ENCODE results near the gene DNER. TPM values are rescaled to one million over a fixed set of nuclear protein-coding genes. Genes with fewer than 3 reads are reported as not detected.

The DNER gene
- total and polyA plus RNA-seq, 2 experiments from 2014 or later: 0.39 to 0.65 TPM

DNA sequence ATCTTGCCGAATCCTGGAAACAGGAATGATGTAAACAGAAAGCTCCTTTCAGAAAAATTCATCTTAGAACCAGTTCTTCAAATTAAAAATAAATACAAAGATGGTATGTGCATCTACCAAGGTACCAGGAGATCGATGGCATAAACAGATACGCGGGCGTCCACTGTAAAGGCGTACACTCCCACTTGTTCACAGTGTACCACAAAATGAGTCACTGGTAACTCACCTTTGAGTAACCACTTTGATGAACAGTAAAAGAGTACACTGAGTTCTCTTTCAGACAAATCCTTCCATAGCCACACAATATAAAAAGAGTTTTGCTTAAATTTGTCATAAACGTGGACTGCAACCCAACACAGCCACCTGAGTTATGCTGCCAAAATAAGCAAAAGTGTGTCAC, 128.3 kb downstream of the DNER start:
- Histone ChIP-seq H3K9me2 (ENCODE audit: insufficient read depth) (no peaks in the 10 kb centered on the region), H3K4me2 (ENCODE audit: unreplicated experiment) (no peak overlapping the region), H3K4me1 (ENCODE audit: insufficient read depth) (peaks cover 6% of the 10 kb centered on the region; the same call in 1 of the 2 replicates), H3K9ac (no peak overlapping the region), H2AFZ (no peak overlapping the region), H3K27ac (no peak overlapping the region), H3K36me3 (ENCODE audit: low read depth) (no peaks in the 10 kb centered on the region), H3F3A (ENCODE audit: insufficient read depth) (no peaks in the 10 kb centered on the region), H3K9me3 (ENCODE audit: low read depth) (no peaks in the 10 kb centered on the region), H3K27me3 (replicated peaks; ENCODE audit: insufficient read depth) (no peaks in the 10 kb centered on the region; the same call in 1 of the 2 replicates), H3K79me2 (ENCODE audit: insufficient read depth) (no peaks in the 10 kb centered on the region), H4K20me1 (ENCODE audit: insufficient read depth) (no peaks in the 10 kb centered on the region), H3K4me3 (no peak overlapping the region)
- DNase-seq: no peak
- WGBS, 2 experiments (ENCODE audit: low coverage in 1 of 2, low lambda C conversion rate in 2 of 2, missing lambda C conversion rate in 2 of 2): 83 to 84% methylated on average over 7 of the region's 7 CpGs
- in situ Hi-C loops (cut with MboI): loop anchor here (10.0 to 25.0 kb wide), 3 partner anchors 161 to 899 kb away; no protein-coding TSS in a partner anchor
- TF ChIP-seq EZH2 (IDR thresholded peaks at IDR 0.05; ENCODE audit: insufficient read depth, poor library complexity, severe bottlenecking) (no peak), EZH2phosphoT487 (IDR thresholded peaks at IDR 0.05; ENCODE audit: insufficient read depth, low read depth) (no peak)

DNA sequence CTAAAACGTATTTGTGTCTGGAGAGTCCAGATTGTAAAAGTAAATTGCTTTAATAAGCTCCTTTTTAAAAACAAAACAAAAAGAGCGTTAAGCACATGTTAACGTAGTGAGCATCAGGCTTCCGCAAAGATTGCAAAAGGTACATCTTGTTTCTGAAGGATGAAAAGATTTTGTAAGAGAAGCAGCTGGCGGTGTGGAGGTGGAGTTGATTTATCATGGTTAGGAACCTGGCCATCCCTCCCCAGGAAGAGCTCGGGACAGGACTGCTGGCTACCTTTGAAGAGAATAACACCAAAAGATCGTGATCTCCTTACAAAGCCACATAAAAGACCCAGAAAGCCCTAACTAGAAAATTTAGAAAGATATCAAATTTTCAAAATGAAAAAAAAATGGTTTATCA, 132.2 kb downstream of the DNER start:
- Histone ChIP-seq H3K9me3 (ENCODE audit: low read depth) (no peaks in the 10 kb centered on the region), H3K9ac (no peak overlapping the region), H3K4me1 (ENCODE audit: insufficient read depth) (peaks cover 6% of the 10 kb centered on the region; the same call in 1 of the 2 replicates), H3K4me2 (ENCODE audit: unreplicated experiment) (no peak overlapping the region), H3K4me3 (no peak overlapping the region), H3F3A (ENCODE audit: insufficient read depth) (no peaks in the 10 kb centered on the region), H3K79me2 (ENCODE audit: insufficient read depth) (no peaks in the 10 kb centered on the region), H3K36me3 (ENCODE audit: low read depth) (no peaks in the 10 kb centered on the region), H3K9me2 (ENCODE audit: insufficient read depth) (no peaks in the 10 kb centered on the region), H3K27ac (no peak overlapping the region), H2AFZ (no peak overlapping the region), H3K27me3 (replicated peaks; ENCODE audit: insufficient read depth) (no peaks in the 10 kb centered on the region; the same call in 1 of the 2 replicates), H4K20me1 (ENCODE audit: insufficient read depth) (no peaks in the 10 kb centered on the region)
- DNase-seq: no peak
- WGBS, 2 experiments (ENCODE audit: low coverage in 1 of 2, low lambda C conversion rate in 2 of 2, missing lambda C conversion rate in 2 of 2): 86 to 87% methylated on average over 7 of the region's 7 CpGs
- no peak for TF ChIP-seq EZH2phosphoT487 (IDR thresholded peaks at IDR 0.05; ENCODE audit: insufficient read depth, low read depth)
- in situ Hi-C loops (cut with MboI): loop anchor here (10.0 to 25.0 kb wide), 3 partner anchors 157 to 895 kb away; no protein-coding TSS in a partner anchor

DNA sequence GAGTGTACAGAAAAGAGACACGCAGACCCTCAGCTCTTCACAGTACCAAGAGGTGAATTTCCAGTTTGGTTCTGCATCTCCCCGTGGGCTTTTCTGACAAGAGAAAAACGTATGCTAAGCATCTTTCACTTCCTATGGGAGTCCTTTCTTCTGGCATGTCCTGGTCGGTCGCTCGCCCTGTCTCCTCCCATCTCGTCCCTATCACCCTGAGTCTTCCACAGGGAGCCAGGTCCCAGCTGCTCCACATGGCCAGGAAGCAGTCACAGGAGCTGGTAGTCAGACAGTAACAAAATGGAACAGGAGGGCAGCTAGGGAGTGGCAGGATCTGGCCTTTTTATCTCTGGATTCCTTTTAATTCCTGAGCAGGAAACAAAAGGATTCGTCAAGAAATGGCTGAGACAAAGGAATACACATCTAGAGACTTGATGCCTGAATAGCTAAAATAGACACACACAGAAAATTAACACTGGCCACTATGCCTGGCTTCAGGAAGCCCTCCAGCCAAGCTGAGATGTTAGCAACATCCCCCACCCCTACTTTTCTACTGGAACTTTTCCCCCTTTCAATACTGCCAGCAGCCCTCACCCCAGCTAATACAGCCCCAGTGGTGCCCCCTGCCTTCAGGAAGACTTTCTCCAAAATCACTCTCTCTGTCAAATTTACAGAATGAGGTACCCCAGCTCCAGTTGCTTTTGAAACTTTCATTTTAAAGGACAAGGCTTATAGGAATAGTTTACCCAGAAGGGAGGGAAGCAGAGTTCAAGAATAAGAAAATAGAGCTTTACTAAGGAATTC, 136.1 kb downstream of the DNER start:
- in situ Hi-C loops (cut with MboI): loop anchor here (25.0 kb wide), 1 partner anchor 891 kb away; no protein-coding TSS in a partner anchor
- no peak overlapping the region for H2AFZ ChIP-seq
- no peaks in the 10 kb centered on the region; the same call in 1 of the 2 replicates for H3K27me3 ChIP-seq (replicated peaks; ENCODE audit: insufficient read depth)
- 69 to 71% methylated on average over 8 of the region's 8 CpGs for WGBS, 2 experiments (ENCODE audit: low coverage in 1 of 2, low lambda C conversion rate in 2 of 2, missing lambda C conversion rate in 2 of 2)
- H4K20me1 ChIP-seq (ENCODE audit: insufficient read depth): no peaks in the 10 kb centered on the region
- no peaks in the 10 kb centered on the region for H3F3A ChIP-seq (ENCODE audit: insufficient read depth)
- no peaks in the 10 kb centered on the region for H3K9me3 ChIP-seq (ENCODE audit: low read depth)
- no peaks in the 10 kb centered on the region for H3K9me2 ChIP-seq (ENCODE audit: insufficient read depth)
- no peak overlapping the region for H3K4me2 ChIP-seq (ENCODE audit: unreplicated experiment)
- H3K36me3 ChIP-seq (ENCODE audit: low read depth): no peaks in the 10 kb centered on the region
- H3K9ac ChIP-seq: no peak overlapping the region
- no peaks in the 10 kb centered on the region for H3K79me2 ChIP-seq (ENCODE audit: insufficient read depth)
- H3K4me1 ChIP-seq (ENCODE audit: insufficient read depth): no peaks in the 10 kb centered on the region
- DNase-seq: no peak
- no peak overlapping the region for H3K4me3 ChIP-seq
- no peak overlapping the region for H3K27ac ChIP-seq
- no peak for TF ChIP-seq EZH2phosphoT487 (IDR thresholded peaks at IDR 0.05; ENCODE audit: insufficient read depth, low read depth)
- TF ChIP-seq EZH2 (IDR thresholded peaks at IDR 0.05; ENCODE audit: insufficient read depth, poor library complexity, severe bottlenecking): no peak

DNA sequence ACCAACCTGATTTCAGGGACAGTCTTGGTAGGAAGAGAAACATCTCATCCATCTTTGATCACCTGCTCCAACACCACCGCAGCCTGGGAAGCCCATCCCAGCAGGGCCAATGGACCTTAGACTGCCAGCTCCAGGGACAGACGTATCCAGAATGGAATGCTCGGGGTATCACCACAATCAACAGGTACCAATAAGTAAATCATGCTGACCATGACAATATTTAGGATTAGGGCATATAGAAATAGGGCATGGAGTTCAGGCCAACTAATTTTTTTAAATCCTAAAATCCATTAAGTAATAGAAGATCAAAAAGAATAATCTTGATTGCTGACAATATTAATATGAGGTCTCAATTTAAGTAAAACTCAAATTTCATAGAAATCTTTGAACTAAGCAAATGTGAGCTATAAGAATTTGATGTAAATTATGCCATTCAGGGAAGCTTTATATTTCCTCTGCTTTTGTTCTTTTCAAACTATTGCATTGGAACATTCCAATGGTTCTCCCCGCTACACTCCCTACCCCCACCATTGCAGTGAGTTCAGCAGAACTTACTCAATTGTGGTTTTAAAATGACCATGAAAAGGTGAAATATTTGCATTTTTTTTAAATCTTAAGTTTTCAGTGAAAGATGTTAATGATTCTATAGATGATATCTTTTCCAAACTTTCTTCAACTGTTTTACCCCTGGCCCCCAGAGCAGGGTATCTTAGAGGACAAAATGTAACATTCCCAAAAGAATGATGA, 138.6 kb downstream of the DNER start:
- H3K4me1 ChIP-seq (ENCODE audit: insufficient read depth): no peaks in the 10 kb centered on the region
- no peak for DNase-seq
- no peaks in the 10 kb centered on the region for H4K20me1 ChIP-seq (ENCODE audit: insufficient read depth)
- no peak overlapping the region for H3K27ac ChIP-seq
- H3K79me2 ChIP-seq (ENCODE audit: insufficient read depth): no peaks in the 10 kb centered on the region
- H3K27me3 ChIP-seq (replicated peaks; ENCODE audit: insufficient read depth): no peaks in the 10 kb centered on the region; the same call in 1 of the 2 replicates
- H3K36me3 ChIP-seq (ENCODE audit: low read depth): no peaks in the 10 kb centered on the region
- H3K4me3 ChIP-seq: no peak overlapping the region
- in situ Hi-C loops (cut with MboI): loop anchor here (25.0 kb wide), 1 partner anchor 888 kb away; no protein-coding TSS in a partner anchor
- H3F3A ChIP-seq (ENCODE audit: insufficient read depth): no peaks in the 10 kb centered on the region
- H3K9me3 ChIP-seq (ENCODE audit: low read depth): no peaks in the 10 kb centered on the region
- TF ChIP-seq EZH2 (IDR thresholded peaks at IDR 0.05; ENCODE audit: insufficient read depth, poor library complexity, severe bottlenecking) (no peak), EZH2phosphoT487 (IDR thresholded peaks at IDR 0.05; ENCODE audit: insufficient read depth, low read depth) (no peak)
- H3K9me2 ChIP-seq (ENCODE audit: insufficient read depth): no peaks in the 10 kb centered on the region
- no peak overlapping the region for H3K9ac ChIP-seq
- no peak overlapping the region for H3K4me2 ChIP-seq (ENCODE audit: unreplicated experiment)
- 75 to 83% methylated on average over 4 of the region's 4 CpGs for WGBS, 2 experiments (ENCODE audit: low coverage in 1 of 2, low lambda C conversion rate in 2 of 2, missing lambda C conversion rate in 2 of 2)
- no peak overlapping the region for H2AFZ ChIP-seq

All from GM23248 (cell line).